Epithelial cell of proximal tubule (primary cell): Measurements from ENCODE around the gene BCAS2. TPM values are rescaled to one million over a fixed set of nuclear protein-coding genes. Genes with fewer than 3 reads are reported as not detected.

Source experiments
- DNase-seq: peaks from one replicate; pipeline ENCODE4 v3.0.0-alpha.2; 2011; ENCODE audit warnings: low read depth
- H3K4me3 ChIP-seq: 2 replicates; pipeline ENCODE4 v1.5.1; 2011; ENCODE audit warnings: low read depth, mild to moderate bottlenecking, low read length
- CTCF ChIP-seq: conservative IDR thresholded peaks from 2 replicates; pipeline ENCODE4 v1.5.1; 2012; ENCODE audit warnings: low read depth, mild to moderate bottlenecking, low read length
- total RNA-seq: library from RNA; depleted of rRNA; stranded (reverse); fragments of >200 nt; gene quantifications from 2 replicates; pipeline ENCODE4 v1.2.3, GENCODE V29; 2015

The BCAS2 gene
- total RNA-seq, 1 donor from 2014 or later, result 56.7 TPM

GRCh38 chr1:114609826-114610225 is 28.4 kb upstream of the BCAS2 start:
- no peak for DNase-seq
- TF ChIP-seq CTCF, result no peak
- no peak overlapping the region for H3K4me3 ChIP-seq

GRCh38 chr1:114609026-114609425 is 27.6 kb upstream of the BCAS2 start:
- no peak overlapping the region for H3K4me3 ChIP-seq
- TF ChIP-seq CTCF, result no peak
- no peak for DNase-seq

- H3K4me3 ChIP-seq, result no peak overlapping the region
- TF ChIP-seq CTCF, result no peak
- no peak for DNase-seq
Observed at GRCh38 chr1:114607223-114607622, 25.8 kb upstream of the BCAS2 start.

- no peak for DNase-seq
- TF ChIP-seq CTCF, result no peak
- H3K4me3 ChIP-seq, result no peak overlapping the region
Observed at GRCh38 chr1:114597949-114598348, 16.5 kb upstream of the BCAS2 start.

GRCh38 chr1:114595602-114596001 is 14.2 kb upstream of the BCAS2 start:
- no peak for DNase-seq
- no peak for TF ChIP-seq CTCF
- no peak overlapping the region for H3K4me3 ChIP-seq

- no peak for TF ChIP-seq CTCF
- no peak for DNase-seq
- no peak overlapping the region for H3K4me3 ChIP-seq
Observed at GRCh38 chr1:114594046-114594445, 12.6 kb upstream of the BCAS2 start.

GRCh38 chr1:114589122-114589521 is 7.7 kb upstream of the BCAS2 start:
- H3K4me3 ChIP-seq, result no peak overlapping the region
- DNase-seq, result no peak
- no peak for TF ChIP-seq CTCF
